KMS-11 (cell line): ENCODE data around the gene CCDC63.

ENCODE experiments used
- H2AFZ ChIP-seq: fragments of 200-600 bp; sonication (generic); 2 replicates; pipeline ENCODE4 v1.6.1; 2016; ENCODE audit warnings: antibody characterized with exemption, mixed run types, low read depth
- H3K27ac ChIP-seq: fragments of 200-600 bp; sonication (generic); 2 replicates; pipeline ENCODE4 v1.6.1; 2016; ENCODE audit warnings: mild to moderate bottlenecking, mixed run types
- H3K27me3 ChIP-seq: fragments of 200-600 bp; sonication (generic); 2 replicates; pipeline ENCODE4 v1.6.1; 2017; ENCODE audit warnings: mild to moderate bottlenecking, low read depth, mixed run types, moderate library complexity; ENCODE audit not compliant: insufficient read depth
- H3K36me3 ChIP-seq: fragments of 200-600 bp; sonication (generic); 2 replicates; pipeline ENCODE4 v1.6.1; 2017; ENCODE audit warnings: mild to moderate bottlenecking, mixed run types; ENCODE audit not compliant: insufficient read depth
- H3K4me1 ChIP-seq: fragments of 200-600 bp; sonication (generic); 2 replicates; pipeline ENCODE4 v1.6.1; 2016; ENCODE audit warnings: mild to moderate bottlenecking, low read depth, mixed run types; ENCODE audit not compliant: poor library complexity, severe bottlenecking
- H3K4me2 ChIP-seq: fragments of 200-600 bp; sonication (generic); 2 replicates; pipeline ENCODE4 v1.7.0; 2016; ENCODE audit warnings: mild to moderate bottlenecking, mixed run types
- H3K4me3 ChIP-seq: fragments of 200-600 bp; sonication (generic); IDR thresholded peaks from 2 replicates; pipeline ENCODE4 v1.6.1; 2017; ENCODE audit warnings: low read depth, low read length, mixed read lengths; ENCODE audit not compliant: insufficient read depth
- H3K79me2 ChIP-seq: fragments of 200-600 bp; sonication (generic); 2 replicates; pipeline ENCODE4 v1.6.1; 2016; ENCODE audit warnings: low read depth, mixed run types; ENCODE audit not compliant: insufficient read depth
- H3K9ac ChIP-seq: fragments of 200-600 bp; sonication (generic); 2 replicates; pipeline ENCODE4 v1.6.1; 2016; ENCODE audit warnings: mild to moderate bottlenecking, mixed run types
- H4K20me1 ChIP-seq: fragments of 200-600 bp; sonication (generic); 2 replicates; pipeline ENCODE4 v1.6.1; 2016; ENCODE audit warnings: mild to moderate bottlenecking, mixed run types; ENCODE audit not compliant: insufficient read depth
- CTCF ChIP-seq: fragments of 200-600 bp; sonication (generic); conservative IDR thresholded peaks from 2 replicates; pipeline ENCODE4 v1.6.1; 2017; ENCODE audit warnings: low read depth, mild to moderate bottlenecking, antibody characterized with exemption, low read length, moderate library complexity, mixed read lengths

CCDC63 gene

GRCh38 chr12:110813756-110814155, 33.0 kb upstream of the CCDC63 start:
- no peak for TF ChIP-seq CTCF
- Histone ChIP-seq H4K20me1 (no peaks in the 10 kb centered on the region), H3K36me3 (no peaks in the 10 kb centered on the region), H3K4me3 (no peak overlapping the region), H2AFZ (no peak overlapping the region), H3K9ac (no peak overlapping the region), H3K27ac (no peak overlapping the region), H3K79me2 (no peaks in the 10 kb centered on the region), H3K27me3 (no peaks in the 10 kb centered on the region), H3K4me2 (no peak overlapping the region), H3K4me1 (no peaks in the 10 kb centered on the region)

DNA sequence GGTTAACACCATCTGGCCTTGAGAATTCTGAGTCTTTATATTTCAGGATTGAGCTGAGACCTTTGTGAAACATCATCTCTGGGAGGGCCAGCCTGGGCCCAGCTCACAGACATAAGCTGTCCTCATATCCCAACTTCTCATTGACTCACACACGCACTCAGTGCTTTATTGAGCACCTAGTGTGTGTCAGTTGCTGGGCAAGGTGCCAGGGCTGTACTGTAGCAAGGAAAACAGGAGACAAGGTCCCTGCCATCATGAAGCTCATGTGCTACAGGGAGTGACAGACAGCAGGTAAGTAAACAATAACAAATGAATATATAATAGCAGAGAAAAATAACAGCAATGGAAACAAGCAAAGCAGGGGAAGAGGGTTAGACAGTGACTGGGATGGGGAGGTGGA, 30.5 kb upstream of the CCDC63 start:
- Histone ChIP-seq H3K4me3 (no peak overlapping the region), H2AFZ (no peak overlapping the region), H3K4me1 (no peaks in the 10 kb centered on the region), H3K27me3 (no peaks in the 10 kb centered on the region), H3K79me2 (no peaks in the 10 kb centered on the region), H3K9ac (no peak overlapping the region), H3K4me2 (no peak overlapping the region), H3K27ac (no peak overlapping the region), H4K20me1 (no peaks in the 10 kb centered on the region), H3K36me3 (no peaks in the 10 kb centered on the region)
- no peak for TF ChIP-seq CTCF

- TF ChIP-seq CTCF = no peak
- no peaks in the 10 kb centered on the region for H3K79me2 ChIP-seq
- H3K4me3 ChIP-seq = no peak overlapping the region
- no peaks in the 10 kb centered on the region for H4K20me1 ChIP-seq
- H3K4me2 ChIP-seq = no peak overlapping the region
- H2AFZ ChIP-seq = no peak overlapping the region
- H3K27me3 ChIP-seq = no peaks in the 10 kb centered on the region
- no peak overlapping the region for H3K9ac ChIP-seq
- no peak overlapping the region for H3K27ac ChIP-seq
- H3K4me1 ChIP-seq = no peaks in the 10 kb centered on the region
- H3K36me3 ChIP-seq = no peaks in the 10 kb centered on the region
Observed at GRCh38 chr12:110816779-110817178, 30.0 kb upstream of the CCDC63 start.

DNA sequence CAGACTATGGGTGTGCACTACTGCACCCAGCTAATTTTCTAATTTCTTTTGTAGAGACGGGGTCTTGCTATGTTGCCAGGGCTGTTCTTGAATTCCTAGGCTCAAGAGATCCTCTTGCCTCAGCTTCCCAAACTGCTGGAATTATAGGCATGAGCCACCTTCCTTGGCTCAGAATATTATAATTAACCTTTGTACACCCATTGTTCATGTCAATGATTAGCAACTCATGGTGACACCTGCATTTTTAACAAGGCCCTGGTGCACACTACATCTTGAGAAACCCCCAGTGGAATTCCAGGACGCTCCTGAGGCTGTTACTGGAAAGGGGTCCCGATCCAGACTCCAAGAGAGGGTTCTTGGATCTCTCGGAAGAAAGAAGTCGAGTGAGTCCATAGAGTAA, 28.3 kb upstream of the CCDC63 start:
- Histone ChIP-seq H3K27ac (no peak overlapping the region), H4K20me1 (no peaks in the 10 kb centered on the region), H2AFZ (no peak overlapping the region), H3K4me3 (no peak overlapping the region), H3K36me3 (no peaks in the 10 kb centered on the region), H3K79me2 (no peaks in the 10 kb centered on the region), H3K4me2 (no peak overlapping the region), H3K27me3 (no peaks in the 10 kb centered on the region), H3K9ac (no peak overlapping the region), H3K4me1 (no peaks in the 10 kb centered on the region)
- no peak for TF ChIP-seq CTCF

- Histone ChIP-seq H3K36me3 (no peaks in the 10 kb centered on the region), H3K79me2 (no peaks in the 10 kb centered on the region), H3K4me3 (no peak overlapping the region), H3K27ac (no peak overlapping the region), H3K27me3 (no peaks in the 10 kb centered on the region), H2AFZ (no peak overlapping the region), H3K4me1 (no peaks in the 10 kb centered on the region), H3K9ac (no peak overlapping the region), H3K4me2 (no peak overlapping the region), H4K20me1 (no peaks in the 10 kb centered on the region)
- TF ChIP-seq CTCF = no peak
Observed at GRCh38 chr12:110819150-110819549, 27.6 kb upstream of the CCDC63 start.
